ENCODE results near the gene GRIN3A. TPM values are rescaled to one million over a fixed set of nuclear protein-coding genes. Genes with fewer than 3 reads are reported as not detected.

GRIN3A gene
- total RNA-seq, 4 donors from 2014 or later, result under 0.01 to 0.69 (median 0.41) TPM

DNA sequence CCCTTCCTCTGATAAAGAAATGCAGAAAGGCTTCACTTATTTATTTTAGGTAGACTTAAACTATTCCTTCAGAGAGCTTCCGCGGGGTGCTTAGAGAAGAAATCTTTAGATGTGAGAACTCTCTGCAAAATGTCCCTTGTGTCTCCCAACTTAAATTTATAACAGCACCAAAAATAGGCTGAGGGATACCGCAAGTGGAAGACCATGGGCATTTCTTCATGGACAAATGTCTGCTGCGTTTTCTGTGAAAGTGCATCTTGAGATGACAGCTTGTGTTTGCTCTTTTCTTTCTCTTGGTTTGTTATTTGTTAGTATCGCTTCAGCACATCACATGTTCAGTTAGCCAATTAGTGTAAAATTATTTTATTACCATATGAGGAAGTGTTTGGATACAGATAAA lies 15.3 kb upstream of the GRIN3A start:
- no peaks in the 10 kb centered on the region for H3K4me1 ChIP-seq
- no peaks in the 10 kb centered on the region for H3K27me3 ChIP-seq
- TF ChIP-seq EP300 (IDR thresholded peaks at IDR 0.05), result no peak
- no peak for TF ChIP-seq POLR2A (IDR thresholded peaks at IDR 0.05)
- TF ChIP-seq, protein P1, sequence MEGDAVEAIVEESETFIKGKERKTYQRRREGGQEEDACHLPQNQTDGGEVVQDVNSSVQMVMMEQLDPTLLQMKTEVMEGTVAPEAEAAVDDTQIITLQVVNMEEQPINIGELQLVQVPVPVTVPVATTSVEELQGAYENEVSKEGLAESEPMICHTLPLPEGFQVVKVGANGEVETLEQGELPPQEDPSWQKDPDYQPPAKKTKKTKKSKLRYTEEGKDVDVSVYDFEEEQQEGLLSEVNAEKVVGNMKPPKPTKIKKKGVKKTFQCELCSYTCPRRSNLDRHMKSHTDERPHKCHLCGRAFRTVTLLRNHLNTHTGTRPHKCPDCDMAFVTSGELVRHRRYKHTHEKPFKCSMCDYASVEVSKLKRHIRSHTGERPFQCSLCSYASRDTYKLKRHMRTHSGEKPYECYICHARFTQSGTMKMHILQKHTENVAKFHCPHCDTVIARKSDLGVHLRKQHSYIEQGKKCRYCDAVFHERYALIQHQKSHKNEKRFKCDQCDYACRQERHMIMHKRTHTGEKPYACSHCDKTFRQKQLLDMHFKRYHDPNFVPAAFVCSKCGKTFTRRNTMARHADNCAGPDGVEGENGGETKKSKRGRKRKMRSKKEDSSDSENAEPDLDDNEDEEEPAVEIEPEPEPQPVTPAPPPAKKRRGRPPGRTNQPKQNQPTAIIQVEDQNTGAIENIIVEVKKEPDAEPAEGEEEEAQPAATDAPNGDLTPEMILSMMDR (IDR thresholded peaks at IDR 0.05), result no peak
- TF ChIP-seq POLR2AphosphoS5 (IDR thresholded peaks at IDR 0.05), result no peak
- H3K4me3 ChIP-seq, result no peak overlapping the region
- H3K36me3 ChIP-seq, result no peaks in the 10 kb centered on the region
- 36 to 78% methylated on average over 5 of the region's 5 CpGs for WGBS, 2 donors (ENCODE audit: low coverage in 1 of 2)
- no peak overlapping the region for H3K27ac ChIP-seq
- H3K9me3 ChIP-seq, result peaks cover 0 to 5% (median 0%) of the 10 kb centered on the region in 3 donors
- no peak for ATAC-seq

- Histone ChIP-seq H3K4me3 (no peak overlapping the region), H3K36me3 (no peaks in the 10 kb centered on the region), H3K27ac (no peak overlapping the region), H3K27me3 (no peaks in the 10 kb centered on the region), H3K9me3 (peaks cover 0 to 5% (median 0%) of the 10 kb centered on the region in 3 donors), H3K4me1 (no peaks in the 10 kb centered on the region)
- no peak for ATAC-seq
- 74 to 100% methylated on average over 2 of the region's 2 CpGs for whole genome bisulfite sequencing, 2 donors (ENCODE audit: low coverage in 1 of 2)
- TF ChIP-seq, protein P1 (IDR thresholded peaks at IDR 0.05), result no peak
Measured at GRCh38 chr9:101751895-101752294, 13.4 kb upstream of the GRIN3A start.

DNA sequence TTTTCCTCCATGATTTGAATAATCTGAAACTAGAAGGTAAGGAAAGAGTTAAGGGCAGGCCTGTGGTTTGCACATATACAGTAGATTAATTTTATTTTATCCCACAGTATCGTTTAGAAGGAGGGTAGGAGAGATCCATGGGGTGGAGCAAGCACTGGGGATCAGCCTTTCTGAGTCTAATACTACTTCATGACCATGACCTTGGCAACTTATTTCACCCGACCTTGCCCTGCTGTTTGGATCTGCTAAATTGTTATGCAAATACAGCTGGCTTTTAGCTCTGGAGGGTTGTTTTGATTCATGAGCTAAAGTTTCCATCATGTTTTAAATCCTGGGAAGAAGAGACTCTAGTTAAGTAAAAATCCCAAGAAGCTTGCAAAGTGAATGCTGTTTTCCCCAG lies 864 bp upstream of the GRIN3A start:
- H3K27me3 ChIP-seq, result peaks cover 63% of the 10 kb centered on the region

GRCh38 chr9:101737705-101738565 lies 512 bp downstream of the GRIN3A start:
- no peaks in the 10 kb centered on the region for H3K9me3 ChIP-seq
- 0% methylated on average over 2 to 8 of the region's 78 CpGs for WGBS, 2 donors (ENCODE audit: low coverage in 1 of 2)
- ATAC-seq, result peak; percentile 25
- H3K4me1 ChIP-seq, result peaks cover 0 to 20% (median 14%) of the 10 kb centered on the region in 3 donors
- TF ChIP-seq POLR2A (IDR thresholded peaks at IDR 0.05) (no peak), EP300 (IDR thresholded peaks at IDR 0.05) (no peak), POLR2AphosphoS5 (IDR thresholded peaks at IDR 0.05) (no peak)
- TF ChIP-seq, protein P1 (IDR thresholded peaks at IDR 0.05), result no peak
- H3K4me3 ChIP-seq, result peak overlapping the region; percentile 9 to 53
- no peak overlapping the region for H3K27ac ChIP-seq
- peaks cover 76% of the 10 kb centered on the region for H3K27me3 ChIP-seq
- no peaks in the 10 kb centered on the region for H3K36me3 ChIP-seq

More for the DNA sequence above, 864 bp upstream of the GRIN3A start:
- no peak overlapping the region for H3K27ac ChIP-seq
- peaks cover 0 to 20% (median 14%) of the 10 kb centered on the region in 3 donors for H3K4me1 ChIP-seq
- H3K4me3 ChIP-seq, result no peak overlapping the region
- no peaks in the 10 kb centered on the region for H3K36me3 ChIP-seq
- H3K9me3 ChIP-seq, result no peaks in the 10 kb centered on the region
- 0% methylated on average over 2 of the region's 2 CpGs for WGBS, 2 donors (ENCODE audit: low coverage in 1 of 2)
- TF ChIP-seq, protein P1 (IDR thresholded peaks at IDR 0.05), result no peak
- TF ChIP-seq POLR2AphosphoS5 (IDR thresholded peaks at IDR 0.05), result no peak
- ATAC-seq, result no peak

DNA sequence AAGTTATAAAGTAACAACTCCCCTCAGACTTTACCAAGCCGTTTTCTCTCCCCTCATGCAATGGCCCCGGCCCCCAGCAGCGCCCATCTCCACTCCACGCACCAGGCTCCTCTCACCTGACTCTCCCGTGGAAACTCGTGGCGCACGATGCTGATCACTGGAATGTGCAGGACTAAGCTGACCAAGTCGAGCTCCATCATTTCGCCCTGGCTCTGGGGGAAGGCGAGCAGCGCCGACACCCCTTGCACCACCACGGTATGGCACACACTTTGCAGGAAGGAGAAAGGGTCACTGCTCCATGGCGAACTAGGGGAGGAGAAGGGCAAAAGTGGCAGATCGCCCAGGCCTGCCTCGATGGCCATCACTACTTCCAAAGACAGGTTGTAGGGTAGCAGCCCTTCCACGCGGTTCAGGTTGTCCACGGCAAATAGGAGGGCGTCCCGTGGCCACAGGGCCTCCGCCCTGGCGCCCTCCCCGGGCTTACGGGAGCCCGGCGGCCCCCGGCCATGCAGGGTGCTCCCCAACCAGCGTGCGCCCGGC lies 1.2 kb downstream of the GRIN3A start:
- Histone ChIP-seq H3K36me3 (no peaks in the 10 kb centered on the region), H3K4me1 (peaks cover 0 to 20% (median 14%) of the 10 kb centered on the region in 3 donors), H3K27ac (no peak overlapping the region), H3K9me3 (no peaks in the 10 kb centered on the region), H3K27me3 (peaks cover 80% of the 10 kb centered on the region), H3K4me3 (peak overlapping the region in 1 of 2 donors; percentile 53)
- 3 to 10% methylated on average over 4 to 8 of the region's 32 CpGs for WGBS, 2 donors (ENCODE audit: low coverage in 1 of 2)
- TF ChIP-seq POLR2AphosphoS5 (IDR thresholded peaks at IDR 0.05), result no peak
- no peak for TF ChIP-seq POLR2A (IDR thresholded peaks at IDR 0.05)
- TF ChIP-seq EP300 (IDR thresholded peaks at IDR 0.05), result no peak
- TF ChIP-seq, protein P1 (IDR thresholded peaks at IDR 0.05), result no peak
- ATAC-seq, result no peak
